ENCODE data around the gene LIPI.

- no peak for TF ChIP-seq CTCF (IDR thresholded peaks at IDR 0.05; ENCODE audit: low read depth, low read length)
- TF ChIP-seq EZH2phosphoT487 (IDR thresholded peaks at IDR 0.05; ENCODE audit: low read depth), result no peak
Observed at GRCh38 chr21:14092834-14093560, 117.8 kb downstream of the LIPI start.

Measured in OCI-LY3 (cell line).